GM18502 (cell line): Measurements from ENCODE around the gene OSM.
"Not testable (repeated sequence)": the region's sequence is repeated elsewhere in the genome, so short reads cannot be mapped to it uniquely, and the experiment has no call there.

Source experiments
- ATAC-seq: cut with Tn5 transposase; IDR thresholded peaks from one replicate; pipeline ENCODE4 v1.9.1; 2021; ENCODE audit warnings: mild to moderate bottlenecking; ENCODE audit not compliant: unreplicated experiment, poor library complexity

Gene OSM

GRCh38 chr22:30216272-30216671 lies 50.4 kb downstream of the OSM start:
- not testable (repeated sequence) for ATAC-seq

GRCh38 chr22:30214703-30215407 lies 51.8 kb downstream of the OSM start:
- ATAC-seq = no peak

- no peak for ATAC-seq
These were observed 53.6 kb downstream of the OSM start for GRCh38 chr22:30212996-30213441.
